Liver (tissue), 3 donors: Measurements from ENCODE around the gene MBOAT1.

Experiments used
- CTCF ChIP-seq: fragments of 150-350 bp; IDR thresholded peaks from 2 replicates; pipeline ENCODE4 v1.5.1; 2017; ENCODE audit warnings: improper control_type of control experiment, low read depth, low read length; ENCODE audit not compliant: missing input control
- GABPA ChIP-seq, 2 donors: IDR thresholded peaks in 1 of 2; conservative IDR thresholded peaks in 1 of 2; 2 replicates each; pipeline ENCODE4 v1.6.1; 2016; ENCODE audit warnings: antibody characterized with exemption in 2 of 2, mild to moderate bottlenecking in 1 of 2, moderate library complexity in 1 of 2
- HNF4A ChIP-seq, 2 donors: conservative IDR thresholded peaks; 2 replicates each; pipeline ENCODE4 v1.6.1; 2016; ENCODE audit warnings: antibody characterized with exemption in 2 of 2, mild to moderate bottlenecking in 2 of 2
- HNF4G ChIP-seq: IDR thresholded peaks from 2 replicates; pipeline ENCODE4 v1.6.1; 2016; ENCODE audit warnings: antibody characterized with exemption
- NR2F2 ChIP-seq: IDR thresholded peaks from 2 replicates; pipeline ENCODE4 v1.6.1; 2016; ENCODE audit warnings: antibody characterized with exemption
- TAF1 ChIP-seq: conservative IDR thresholded peaks from 2 replicates; pipeline ENCODE4 v1.6.1; 2016; ENCODE audit warnings: antibody characterized with exemption, mild to moderate bottlenecking
- TF ChIP-seq, protein P1 (sequence below): IDR thresholded peaks from 2 replicates; pipeline ENCODE4 v1.6.1; 2016; ENCODE audit warnings: antibody characterized with exemption
- TF ChIP-seq, protein P2 (sequence below): IDR thresholded peaks from 2 replicates; pipeline ENCODE4 v1.6.1; 2016; ENCODE audit warnings: antibody characterized with exemption, mild to moderate bottlenecking
- donor health status: healthy.
- donor health status: healthy.

DNA sequence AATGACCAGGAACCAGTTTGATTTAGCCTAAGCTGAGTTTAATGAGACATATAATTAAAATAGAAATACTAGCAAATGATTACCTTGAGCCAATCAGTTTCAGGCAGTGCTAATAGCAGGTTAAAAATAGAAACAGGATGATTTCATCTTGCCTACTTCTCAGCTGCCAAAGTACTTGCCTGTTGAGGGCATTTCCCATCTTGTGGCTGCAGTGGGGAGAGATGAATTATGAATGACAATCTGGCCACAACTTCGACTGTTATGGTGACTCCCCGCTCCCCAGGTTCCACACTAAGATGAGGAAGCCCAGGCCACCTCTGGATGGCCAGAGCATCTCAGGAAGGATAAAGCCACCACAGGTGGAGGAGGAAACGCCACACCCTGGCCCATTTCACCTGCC lies 31.3 kb downstream of the MBOAT1 start:
- TF ChIP-seq CTCF = no peak
- no peak for TF ChIP-seq HNF4G
- TF ChIP-seq GABPA (IDR thresholded peaks at IDR 0.05 in 1 of 2, conservative IDR thresholded peaks at IDR 0.05 in 1 of 2) = no peak
- TF ChIP-seq, protein P1, sequence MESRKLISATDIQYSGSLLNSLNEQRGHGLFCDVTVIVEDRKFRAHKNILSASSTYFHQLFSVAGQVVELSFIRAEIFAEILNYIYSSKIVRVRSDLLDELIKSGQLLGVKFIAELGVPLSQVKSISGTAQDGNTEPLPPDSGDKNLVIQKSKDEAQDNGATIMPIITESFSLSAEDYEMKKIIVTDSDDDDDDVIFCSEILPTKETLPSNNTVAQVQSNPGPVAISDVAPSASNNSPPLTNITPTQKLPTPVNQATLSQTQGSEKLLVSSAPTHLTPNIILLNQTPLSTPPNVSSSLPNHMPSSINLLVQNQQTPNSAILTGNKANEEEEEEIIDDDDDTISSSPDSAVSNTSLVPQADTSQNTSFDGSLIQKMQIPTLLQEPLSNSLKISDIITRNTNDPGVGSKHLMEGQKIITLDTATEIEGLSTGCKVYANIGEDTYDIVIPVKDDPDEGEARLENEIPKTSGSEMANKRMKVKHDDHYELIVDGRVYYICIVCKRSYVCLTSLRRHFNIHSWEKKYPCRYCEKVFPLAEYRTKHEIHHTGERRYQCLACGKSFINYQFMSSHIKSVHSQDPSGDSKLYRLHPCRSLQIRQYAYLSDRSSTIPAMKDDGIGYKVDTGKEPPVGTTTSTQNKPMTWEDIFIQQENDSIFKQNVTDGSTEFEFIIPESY = no peak
- TF ChIP-seq NR2F2 = no peak
- TF ChIP-seq TAF1 = no peak
- TF ChIP-seq HNF4A (conservative IDR thresholded peaks at IDR 0.05) = no peak
- TF ChIP-seq, protein P2, sequence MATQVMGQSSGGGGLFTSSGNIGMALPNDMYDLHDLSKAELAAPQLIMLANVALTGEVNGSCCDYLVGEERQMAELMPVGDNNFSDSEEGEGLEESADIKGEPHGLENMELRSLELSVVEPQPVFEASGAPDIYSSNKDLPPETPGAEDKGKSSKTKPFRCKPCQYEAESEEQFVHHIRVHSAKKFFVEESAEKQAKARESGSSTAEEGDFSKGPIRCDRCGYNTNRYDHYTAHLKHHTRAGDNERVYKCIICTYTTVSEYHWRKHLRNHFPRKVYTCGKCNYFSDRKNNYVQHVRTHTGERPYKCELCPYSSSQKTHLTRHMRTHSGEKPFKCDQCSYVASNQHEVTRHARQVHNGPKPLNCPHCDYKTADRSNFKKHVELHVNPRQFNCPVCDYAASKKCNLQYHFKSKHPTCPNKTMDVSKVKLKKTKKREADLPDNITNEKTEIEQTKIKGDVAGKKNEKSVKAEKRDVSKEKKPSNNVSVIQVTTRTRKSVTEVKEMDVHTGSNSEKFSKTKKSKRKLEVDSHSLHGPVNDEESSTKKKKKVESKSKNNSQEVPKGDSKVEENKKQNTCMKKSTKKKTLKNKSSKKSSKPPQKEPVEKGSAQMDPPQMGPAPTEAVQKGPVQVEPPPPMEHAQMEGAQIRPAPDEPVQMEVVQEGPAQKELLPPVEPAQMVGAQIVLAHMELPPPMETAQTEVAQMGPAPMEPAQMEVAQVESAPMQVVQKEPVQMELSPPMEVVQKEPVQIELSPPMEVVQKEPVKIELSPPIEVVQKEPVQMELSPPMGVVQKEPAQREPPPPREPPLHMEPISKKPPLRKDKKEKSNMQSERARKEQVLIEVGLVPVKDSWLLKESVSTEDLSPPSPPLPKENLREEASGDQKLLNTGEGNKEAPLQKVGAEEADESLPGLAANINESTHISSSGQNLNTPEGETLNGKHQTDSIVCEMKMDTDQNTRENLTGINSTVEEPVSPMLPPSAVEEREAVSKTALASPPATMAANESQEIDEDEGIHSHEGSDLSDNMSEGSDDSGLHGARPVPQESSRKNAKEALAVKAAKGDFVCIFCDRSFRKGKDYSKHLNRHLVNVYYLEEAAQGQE = no peak
